T-helper 1 cell treated with Interleukin-12 subunit alpha and Interleukin-12 subunit beta and Interleukin-4 antibody, amounts not matched to agents 30 ng/mL and 1 ng/mL, for 36 hours (primary cell): Measurements from ENCODE around the gene N4BP3. TPM values are rescaled to one million over a fixed set of nuclear protein-coding genes. Genes with fewer than 3 reads are reported as not detected.
"Not testable (repeated sequence)": the region's sequence is repeated elsewhere in the genome, so short reads cannot be mapped to it uniquely, and the experiment has no call there.

Experiments
- intact Hi-C: fragments of 100-400 bp; cut with micrococcal nuclease; formaldehyde crosslinking; loops from one replicate; pipeline ENCODE4 v1.15.1; 2024
- total RNA-seq: library from RNA; stranded (reverse); gene quantifications from 2 replicates; pipeline ENCODE4 v1.2.3, GENCODE V29; 2022

N4BP3 gene
- total RNA-seq, 1 donor from 2014 or later, result 2.0 TPM

DNA sequence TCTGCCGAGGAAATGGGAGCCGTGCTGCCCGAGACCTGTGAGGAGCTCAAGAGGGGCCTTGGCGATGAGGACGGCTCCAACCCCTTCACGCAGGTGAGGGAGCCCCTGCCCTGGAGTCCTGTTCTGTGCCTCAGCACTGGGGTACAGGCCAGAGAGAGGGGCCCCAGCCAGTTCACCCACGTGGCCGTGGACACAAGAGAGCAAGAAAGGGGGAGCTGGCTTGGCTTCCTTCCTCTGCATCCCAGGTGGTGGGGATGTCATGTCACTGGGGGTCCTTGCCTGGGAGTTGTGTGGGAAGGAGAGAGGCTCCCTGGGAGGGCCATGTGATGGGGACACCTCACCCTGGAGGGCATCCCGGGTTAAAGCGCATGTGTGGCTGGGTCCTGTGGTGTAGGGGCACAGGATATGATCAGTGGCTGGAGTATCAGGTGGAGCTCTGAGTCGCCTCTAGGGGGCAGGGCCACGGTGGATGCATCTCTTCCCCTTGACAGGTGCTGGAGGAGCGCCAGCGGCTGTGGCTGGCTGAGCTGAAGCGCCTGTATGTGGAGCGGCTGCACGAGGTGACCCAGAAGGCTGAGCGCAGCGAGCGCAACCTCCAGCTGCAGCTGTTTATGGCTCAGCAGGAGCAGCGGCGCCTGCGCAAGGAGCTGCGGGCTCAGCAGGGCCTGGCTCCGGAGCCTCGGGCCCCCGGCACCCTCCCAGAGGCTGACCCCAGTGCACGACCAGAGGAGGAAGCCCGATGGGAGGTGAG lies 7.5 kb downstream of the N4BP3 start:
- intact Hi-C loops, result loop anchor here (1.0 kb wide), 5 partner anchors 7 to 44 kb away; partner anchors contain the start of genes N4BP3 and RMND5B

DNA sequence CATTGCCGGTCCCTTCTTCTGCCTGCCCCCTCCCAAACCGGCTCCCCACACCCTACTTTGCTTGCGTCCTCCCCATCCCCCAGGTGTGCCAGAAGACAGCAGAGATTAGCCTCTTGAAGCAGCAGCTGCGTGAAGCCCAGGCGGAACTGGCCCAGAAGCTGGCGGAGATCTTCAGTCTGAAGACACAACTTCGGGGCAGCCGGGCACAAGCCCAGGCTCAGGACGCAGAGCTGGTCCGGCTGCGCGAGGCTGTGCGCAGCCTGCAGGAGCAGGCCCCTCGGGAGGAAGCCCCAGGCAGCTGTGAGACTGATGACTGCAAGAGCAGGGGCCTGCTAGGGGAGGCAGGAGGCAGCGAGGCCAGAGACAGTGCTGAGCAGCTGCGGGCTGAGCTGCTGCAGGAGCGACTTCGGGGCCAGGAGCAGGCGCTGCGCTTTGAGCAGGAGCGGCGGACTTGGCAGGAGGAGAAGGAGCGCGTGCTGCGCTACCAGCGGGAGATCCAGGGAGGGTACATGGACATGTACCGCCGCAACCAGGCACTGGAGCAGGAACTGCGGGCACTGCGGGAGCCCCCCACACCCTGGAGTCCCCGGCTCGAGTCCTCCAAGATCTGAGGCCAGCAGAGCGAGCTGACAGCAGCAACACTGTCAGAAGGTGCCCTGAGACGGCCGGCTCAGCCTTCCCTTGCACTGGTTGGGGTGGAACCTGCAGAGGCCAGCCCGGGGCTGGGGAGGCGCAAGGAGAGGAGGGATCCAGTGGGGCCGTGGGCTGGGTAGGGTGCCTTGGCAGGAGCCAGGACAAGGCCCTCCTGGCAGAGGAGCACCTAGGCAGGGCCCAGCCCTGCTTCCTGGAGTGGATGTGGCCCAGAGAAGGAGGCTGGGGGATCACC lies 8.3 kb downstream of the N4BP3 start:
- intact Hi-C loops, result loop anchor here (1.0 kb wide), 5 partner anchors 8 to 45 kb away; partner anchors contain the start of genes N4BP3 and RMND5B

DNA sequence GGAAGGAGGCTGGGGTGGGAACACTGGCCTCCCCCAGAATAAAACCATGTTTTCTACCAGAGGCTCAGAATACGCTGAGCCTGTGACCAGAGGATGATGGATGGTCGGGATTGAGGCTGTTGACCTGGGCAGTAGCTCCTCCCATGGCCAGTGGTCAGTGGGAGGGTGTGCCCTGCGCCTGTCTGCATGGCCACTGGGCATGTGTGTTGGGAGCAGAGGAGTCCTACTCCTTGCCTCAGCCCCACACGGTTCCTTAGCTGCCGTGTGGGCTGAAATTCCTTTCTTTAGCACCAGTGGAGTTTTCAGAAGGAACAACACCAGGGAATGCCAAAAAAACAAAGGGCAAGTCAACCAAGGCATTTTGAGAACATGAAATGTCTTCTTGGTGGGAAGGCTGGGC lies 9.0 kb downstream of the N4BP3 start:
- intact Hi-C loops, result no loop called here

DNA sequence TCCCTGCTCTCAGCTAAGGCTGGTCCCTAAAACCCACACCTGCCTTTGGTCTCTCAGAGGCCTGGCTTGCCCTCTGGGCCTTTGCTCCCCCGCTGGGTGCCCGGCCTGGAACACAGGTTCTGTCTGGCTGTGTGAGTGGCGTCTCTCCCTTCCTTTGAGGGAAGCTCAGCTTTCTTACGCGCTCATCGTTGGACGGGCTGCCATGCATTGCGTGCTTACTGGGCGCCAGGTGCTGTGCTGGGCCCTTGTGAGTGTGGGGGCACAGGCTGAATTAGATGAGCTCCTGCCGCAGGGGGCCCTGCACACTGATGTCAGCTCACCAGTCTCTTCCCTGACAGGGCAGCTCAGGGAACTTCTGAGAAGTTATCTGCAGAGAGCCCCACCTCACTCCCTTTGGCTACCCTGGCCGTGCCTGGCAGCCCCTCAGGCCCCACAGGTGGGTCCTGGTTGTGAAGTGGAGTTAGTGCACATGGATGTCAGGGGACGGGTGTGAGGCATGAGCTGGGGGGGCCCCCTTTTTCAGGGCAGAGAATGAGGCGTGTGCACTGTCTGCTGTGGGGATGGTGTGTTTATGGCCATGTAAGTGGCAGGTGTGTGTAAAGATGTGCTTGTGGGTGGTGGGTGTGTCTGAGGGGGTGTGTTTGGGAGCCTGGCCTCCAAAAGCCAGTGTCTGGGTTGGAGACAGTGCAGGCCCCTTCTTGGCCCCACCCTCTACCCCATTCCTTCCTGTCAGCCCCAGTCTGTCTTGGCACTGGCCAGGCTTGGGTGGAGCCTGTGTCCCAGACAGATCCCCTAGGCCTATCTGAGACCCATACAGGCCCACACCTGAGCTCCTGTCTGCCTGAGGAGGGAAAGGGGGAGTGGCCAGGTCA lies 10.0 kb downstream of the N4BP3 start:
- intact Hi-C loops, result no loop called here

DNA sequence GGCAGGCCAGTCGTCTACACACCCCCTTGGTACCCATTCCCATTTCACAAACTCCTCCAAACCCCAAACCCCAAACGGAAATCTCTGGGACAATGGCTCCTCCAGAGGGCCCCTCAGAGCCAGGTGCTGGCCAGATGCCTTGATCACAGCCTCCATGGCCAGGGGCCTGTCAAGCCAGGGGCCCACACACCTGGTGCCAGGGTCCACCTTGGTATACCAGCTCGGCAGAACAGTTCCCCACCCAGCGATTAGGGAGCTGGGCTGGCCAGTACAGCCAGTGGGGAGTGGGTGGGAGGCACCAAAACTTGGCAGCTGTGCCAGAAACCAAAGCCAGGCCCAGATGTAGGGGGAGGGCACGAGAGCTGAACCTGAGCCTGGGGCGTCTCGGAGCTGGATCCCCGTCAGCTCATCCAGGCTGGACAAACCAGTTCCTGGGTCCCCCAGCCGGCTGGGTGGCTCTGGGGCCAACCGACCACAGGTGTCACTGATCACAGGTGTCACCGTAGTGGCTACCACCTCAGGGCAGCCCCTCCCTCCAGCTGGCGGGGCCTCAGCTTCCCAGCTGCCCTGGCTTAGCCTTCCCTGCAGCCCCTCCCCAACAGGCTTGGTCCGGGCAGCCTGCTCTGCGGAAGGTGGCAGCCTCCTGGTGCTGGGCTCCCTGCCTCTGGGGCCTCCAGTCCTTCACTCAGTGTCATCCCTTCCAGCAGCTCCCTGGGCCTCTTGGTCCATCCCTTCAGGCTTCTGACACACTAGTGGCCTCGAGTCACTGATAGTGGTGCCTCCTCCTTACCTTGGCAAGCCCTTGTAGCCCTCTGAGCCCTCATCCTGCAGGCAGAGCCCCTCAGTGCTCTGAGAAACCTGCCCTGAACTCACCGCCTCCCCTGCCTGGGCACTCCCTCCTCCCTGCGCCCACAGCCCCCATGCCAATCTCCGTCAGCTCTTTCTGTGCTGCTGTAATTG lies 10.9 kb downstream of the N4BP3 start:
- intact Hi-C loops, result no loop called here

DNA sequence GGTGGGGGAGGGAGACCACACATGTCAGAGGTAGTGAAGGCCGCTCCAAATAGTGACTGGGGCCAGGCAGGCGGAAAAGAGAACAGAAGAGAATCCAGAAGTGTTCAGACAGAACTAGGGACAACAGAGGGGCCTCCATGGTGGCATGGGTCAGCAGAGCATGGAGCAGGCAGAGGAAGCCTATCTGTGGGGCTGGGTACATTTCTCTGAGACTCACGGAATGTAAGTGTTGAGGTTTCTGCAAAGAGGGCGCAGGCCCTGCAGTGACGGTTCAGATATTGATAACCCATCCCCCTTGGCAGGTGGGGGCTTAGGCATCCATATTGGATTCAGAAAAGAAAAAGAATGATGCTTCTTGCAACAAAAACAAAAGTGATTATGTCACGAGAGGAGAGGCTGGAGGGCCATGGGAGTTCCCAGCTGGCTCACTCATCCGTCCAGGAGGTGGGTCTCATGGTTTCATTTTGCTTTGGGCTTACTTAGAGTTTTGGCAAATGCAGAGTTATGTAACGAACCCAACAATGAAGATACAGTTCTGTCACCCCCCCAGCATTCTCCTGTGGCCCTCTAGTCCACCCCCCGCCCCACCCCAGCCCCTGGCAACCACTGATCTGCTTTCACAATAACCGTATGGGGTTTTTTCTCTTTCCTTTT lies 12.0 kb downstream of the N4BP3 start:
- intact Hi-C loops, result no loop called here

DNA sequence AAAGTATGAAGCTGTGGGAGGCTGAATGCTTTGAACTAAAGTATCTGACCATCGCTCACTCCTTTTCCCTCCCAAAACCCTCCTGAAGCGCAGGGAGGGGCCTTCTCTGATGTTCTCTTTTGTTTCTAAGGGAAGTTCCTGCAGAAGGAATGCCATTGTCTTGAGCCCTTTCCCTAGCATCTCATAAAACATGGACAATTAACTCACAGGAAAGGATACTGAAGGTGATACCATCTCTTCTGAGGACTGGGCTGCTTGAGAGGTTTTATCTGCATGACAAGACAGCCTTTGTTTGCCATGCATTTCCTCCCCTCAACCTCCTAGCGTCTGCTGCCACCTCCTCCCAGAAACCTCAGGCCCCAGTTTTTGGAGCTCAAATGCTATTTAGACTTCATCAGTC lies 13.2 kb downstream of the N4BP3 start:
- intact Hi-C loops, result no loop called here

DNA sequence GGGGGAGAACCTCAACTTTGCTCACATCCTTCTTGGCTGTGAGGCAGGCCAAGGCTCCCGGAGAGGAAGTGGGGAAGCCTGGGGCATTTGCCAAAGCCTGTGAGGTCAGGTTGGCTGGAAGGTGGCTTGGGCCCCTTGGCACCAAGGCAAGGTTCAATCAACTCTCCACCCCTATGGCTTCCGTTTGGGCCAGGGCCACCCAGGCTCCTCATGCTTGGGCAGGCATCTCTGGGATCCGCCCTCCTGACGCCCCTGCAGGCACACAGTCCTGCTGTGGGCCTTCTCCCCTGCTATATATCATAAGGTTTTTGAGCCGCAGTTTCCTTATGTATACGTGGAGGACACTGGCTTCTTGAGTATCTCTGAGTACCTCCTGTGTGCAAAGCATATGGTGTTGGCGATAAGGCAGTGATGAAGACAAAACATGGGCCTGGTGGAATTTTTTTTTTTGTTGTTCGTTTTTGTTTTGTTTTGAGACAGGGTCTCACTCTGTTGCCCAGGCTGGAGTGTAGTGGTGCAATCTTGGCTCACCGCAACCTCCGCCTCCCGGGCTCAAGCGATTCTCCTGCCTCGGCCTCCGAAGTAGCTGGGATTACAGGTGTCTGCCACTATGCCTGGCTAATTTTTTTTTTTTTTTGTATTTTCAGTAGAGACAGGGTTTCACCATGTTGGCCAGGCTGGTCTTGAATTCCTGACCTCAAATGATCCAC lies 14.1 kb downstream of the N4BP3 start:
- intact Hi-C loops, result not testable (repeated sequence)

DNA sequence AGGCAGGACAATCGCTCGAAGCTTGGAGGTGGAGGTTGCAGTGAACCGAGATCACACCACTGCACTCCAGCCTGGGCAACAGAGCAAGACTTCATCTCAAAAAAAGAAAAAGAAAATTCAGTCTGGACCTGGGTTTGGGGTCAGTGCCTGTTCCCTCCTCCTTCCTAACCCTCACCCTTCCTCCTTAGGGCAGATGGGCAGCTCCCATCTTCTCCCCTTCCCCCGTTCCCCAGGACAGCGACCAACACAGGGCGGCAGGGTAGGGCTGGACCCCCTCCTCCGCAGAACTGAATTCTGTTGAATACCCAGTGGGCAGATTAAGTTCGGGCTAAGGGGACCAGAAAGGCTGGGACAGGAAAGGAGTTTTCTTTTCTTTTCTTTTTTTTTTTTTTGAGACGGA lies 16.0 kb downstream of the N4BP3 start:
- intact Hi-C loops, result no loop called here

DNA sequence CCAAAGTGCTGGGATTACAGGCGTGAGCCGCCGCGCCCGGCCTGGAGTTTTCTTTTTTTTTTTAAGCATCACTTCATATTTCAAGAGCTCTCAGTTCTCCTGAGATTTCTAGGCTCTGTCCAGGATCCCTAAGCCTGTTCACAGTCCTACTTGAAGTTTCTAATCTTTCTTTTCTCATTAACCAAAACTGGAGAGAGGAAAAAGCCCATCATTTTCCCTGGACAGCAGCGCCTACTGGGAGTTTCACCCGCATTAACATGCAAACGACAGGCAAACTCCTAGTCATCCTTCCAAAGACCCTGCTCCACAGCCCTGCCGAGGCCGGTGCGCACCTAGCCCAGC lies 16.9 kb downstream of the N4BP3 start:
- intact Hi-C loops, result loop anchor here (1.0 to 2.0 kb wide), 3 partner anchors 17 to 704 kb away; partner anchors contain the start of genes GRK6, HNRNPAB and N4BP3

DNA sequence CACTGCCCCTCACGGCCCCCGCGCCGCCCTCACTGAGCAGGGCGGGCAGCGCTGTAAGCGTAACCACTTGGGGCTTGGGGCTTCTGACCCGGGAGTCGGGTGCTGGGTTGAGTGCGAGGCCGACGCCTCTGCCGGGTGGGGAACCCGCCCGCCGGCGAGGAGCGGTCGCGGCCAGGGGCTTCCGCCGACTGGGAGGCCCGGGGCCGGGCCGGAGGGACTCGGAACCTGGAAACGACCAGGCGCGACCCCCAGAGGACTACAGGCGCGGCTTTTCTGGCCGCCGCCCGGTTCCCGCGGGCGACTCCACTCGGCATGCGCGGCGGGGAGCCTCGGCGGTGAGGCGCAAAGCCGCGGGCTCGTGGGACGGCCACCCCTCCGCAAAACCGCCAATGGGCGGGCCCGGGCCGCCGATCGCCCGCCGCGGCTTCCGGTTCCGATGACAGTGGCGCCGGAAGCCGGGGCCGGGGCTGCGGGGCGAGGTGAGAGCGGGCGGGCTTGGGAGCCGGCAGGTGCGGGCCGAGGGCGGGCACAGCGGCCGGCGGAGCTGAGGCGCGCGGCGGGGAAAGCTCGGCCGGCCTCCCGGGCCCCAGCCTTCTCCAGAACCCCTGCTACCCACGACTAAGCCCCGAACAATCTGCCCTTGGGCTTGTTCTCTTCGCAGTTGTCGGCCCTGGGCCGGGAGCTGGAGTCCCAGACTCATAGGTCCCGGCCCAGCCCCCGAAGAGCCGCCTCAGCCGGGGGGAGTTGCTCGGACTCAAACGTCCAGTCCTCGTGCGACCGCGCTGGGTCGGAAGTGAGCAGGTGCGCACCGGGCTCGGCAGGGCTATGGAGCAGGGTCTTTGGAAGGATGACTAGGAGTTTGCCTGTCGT lies 17.5 kb downstream of the N4BP3 start, which contains the start of gene RMND5B:
TSS of gene RMND5B (plus strand) at position 439 of the 870 bp plus-strand sequence. CDS start 7,106 bp downstream, outside the sequence.
- intact Hi-C loops, result loop anchor here (1.0 to 2.0 kb wide), 6 partner anchors 10 to 705 kb away; partner anchors contain the start of genes GRK6, HNRNPAB, N4BP3 and NHP2

DNA sequence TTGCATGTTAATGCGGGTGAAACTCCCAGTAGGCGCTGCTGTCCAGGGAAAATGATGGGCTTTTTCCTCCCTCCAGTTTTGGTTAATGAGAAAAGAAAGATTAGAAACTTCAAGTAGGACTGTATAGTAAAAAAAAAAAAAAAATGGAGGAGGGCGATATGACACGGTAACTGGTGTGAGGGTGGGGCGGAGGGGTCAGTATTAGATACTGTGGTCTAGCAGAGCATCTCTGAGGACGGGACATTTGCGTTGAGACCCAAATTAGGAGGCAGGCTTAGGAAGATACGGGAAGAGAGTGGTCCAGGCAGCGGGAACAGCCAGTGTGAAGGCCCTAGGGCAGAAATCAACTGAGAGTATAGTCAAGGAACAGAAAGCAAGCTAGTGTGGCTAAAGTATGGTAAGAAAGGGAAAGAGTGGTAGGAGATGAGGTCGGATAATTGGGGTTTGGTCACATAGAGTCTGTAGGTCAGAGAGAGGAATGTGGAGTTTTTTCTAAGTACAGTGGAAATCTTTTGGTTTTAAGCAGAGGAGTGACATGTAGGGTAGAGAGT lies 18.2 kb downstream of the N4BP3 start:
- intact Hi-C loops, result loop anchor here (1.0 to 2.0 kb wide), 5 partner anchors 10 to 73 kb away; partner anchors contain the start of genes HNRNPAB, N4BP3 and NHP2

DNA sequence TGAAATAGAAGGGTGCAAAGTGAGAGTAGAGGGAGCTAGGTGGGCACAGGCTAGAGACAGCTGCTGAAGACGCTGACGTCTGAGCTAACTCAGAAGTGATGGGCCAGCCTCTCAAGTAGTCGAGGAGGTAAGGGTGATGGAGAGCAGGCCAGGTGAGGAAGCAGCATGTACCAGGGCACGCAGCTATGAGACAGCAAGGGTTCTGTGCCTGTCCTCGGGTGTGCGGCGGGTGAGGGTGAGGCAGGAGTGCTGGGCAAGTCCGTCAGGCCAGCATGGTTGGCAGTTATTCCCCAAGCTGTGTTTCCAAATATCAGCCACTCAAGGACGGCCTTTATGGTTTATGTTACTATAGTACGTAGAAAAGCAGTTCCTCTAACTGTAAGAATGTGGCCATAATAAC lies 23.7 kb downstream of the N4BP3 start:
- intact Hi-C loops, result no loop called here

DNA sequence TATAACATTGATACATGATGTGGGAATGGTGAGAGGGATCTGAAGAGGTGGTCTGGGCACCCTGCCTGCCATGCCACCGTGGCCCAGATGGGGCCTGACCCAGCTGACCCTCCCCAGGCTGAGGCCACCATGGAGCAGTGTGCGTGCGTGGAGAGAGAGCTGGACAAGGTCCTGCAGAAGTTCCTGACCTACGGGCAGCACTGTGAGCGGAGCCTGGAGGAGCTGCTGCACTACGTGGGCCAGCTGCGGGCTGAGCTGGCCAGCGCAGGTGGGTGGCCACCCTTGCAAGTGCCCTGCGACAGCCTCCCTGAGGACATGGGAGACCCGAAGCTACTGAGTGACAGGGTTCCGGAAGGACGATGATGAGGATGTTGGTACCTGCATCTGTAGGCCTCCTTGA lies 24.7 kb downstream of the N4BP3 start:
- intact Hi-C loops, result no loop called here

DNA sequence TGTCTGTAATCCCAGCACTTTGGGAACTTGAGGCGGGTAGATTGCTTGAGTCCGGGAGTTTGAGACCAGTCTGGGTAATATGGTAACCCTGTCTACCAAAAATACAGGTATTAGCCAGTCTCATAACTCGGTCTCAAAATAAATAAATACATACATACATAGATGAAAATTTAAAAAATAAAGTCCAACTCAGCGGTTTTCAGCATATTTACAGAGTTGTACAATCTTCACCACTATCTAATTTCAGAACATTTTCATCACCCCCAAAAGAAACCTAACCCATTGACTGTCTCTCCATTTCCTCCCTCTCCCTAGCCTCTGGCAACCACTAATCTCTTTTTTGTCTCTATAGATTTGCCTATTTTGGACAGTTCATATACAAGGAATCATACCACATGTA lies 28.2 kb downstream of the N4BP3 start:
- intact Hi-C loops, result no loop called here

DNA sequence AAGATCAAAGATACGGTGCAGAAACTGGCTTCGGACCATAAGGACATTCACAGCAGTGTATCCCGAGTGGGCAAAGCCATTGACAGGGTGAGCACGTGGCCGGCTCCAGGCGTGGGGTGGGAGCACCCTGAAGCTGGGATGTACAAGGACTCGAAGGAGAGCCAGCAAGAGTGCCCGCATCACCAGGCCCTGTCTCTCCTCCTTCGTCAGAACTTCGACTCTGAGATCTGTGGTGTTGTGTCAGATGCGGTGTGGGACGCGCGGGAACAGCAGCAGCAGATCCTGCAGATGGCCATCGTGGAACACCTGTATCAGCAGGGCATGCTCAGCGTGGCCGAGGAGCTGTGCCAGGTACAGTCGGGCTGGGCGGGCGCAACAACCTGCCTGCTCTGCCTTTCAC lies 29.3 kb downstream of the N4BP3 start:
- intact Hi-C loops, result no loop called here

DNA sequence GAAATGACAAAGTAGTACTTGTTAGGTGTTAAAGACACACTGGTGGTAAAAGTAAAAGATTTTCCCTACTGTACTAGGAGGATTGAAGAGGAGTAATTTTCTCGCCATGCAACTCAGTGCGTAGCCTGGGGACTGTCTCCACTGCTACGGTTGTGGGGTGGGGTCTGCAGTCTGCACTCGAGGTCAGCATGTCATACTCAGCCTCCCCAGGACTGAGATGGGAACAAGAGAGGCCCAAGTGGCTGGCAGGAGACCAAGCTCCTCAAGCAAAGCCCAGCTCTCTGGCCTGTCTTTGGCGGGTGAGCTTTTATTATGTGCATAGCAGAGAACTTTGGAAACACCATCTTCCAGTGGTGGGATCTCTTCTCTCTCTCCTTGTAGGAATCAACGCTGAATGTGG lies 29.9 kb downstream of the N4BP3 start:
- intact Hi-C loops, result no loop called here
